Liver (tissue), 3 donors: ENCODE results near the gene PSME3IP1.

ENCODE experiments used
- GABPA ChIP-seq, 2 donors: IDR thresholded peaks in 1 of 2; conservative IDR thresholded peaks in 1 of 2; 2 replicates each; pipeline ENCODE4 v1.6.1; 2016; ENCODE audit warnings: antibody characterized with exemption in 2 of 2, mild to moderate bottlenecking in 1 of 2, moderate library complexity in 1 of 2
- JUND ChIP-seq, 2 donors: IDR thresholded peaks; 2 replicates each; pipeline ENCODE4 v1.6.1; 2016; ENCODE audit warnings: antibody characterized with exemption in 2 of 2
- NR2F2 ChIP-seq: IDR thresholded peaks from 2 replicates; pipeline ENCODE4 v1.6.1; 2016; ENCODE audit warnings: antibody characterized with exemption
- YY1 ChIP-seq: IDR thresholded peaks from 2 replicates; pipeline ENCODE4 v1.6.1; 2016; ENCODE audit warnings: antibody characterized with exemption, mild to moderate bottlenecking
- TF ChIP-seq, protein P1 (sequence below): IDR thresholded peaks from 2 replicates; pipeline ENCODE4 v1.6.1; 2016; ENCODE audit warnings: antibody characterized with exemption
- TF ChIP-seq, protein P2 (sequence below): fragments of 150-350 bp; IDR thresholded peaks from 2 replicates; pipeline ENCODE4 v1.5.1; 2017; ENCODE audit warnings: improper control_type of control experiment, low read depth, low read length; ENCODE audit not compliant: missing input control
- TF ChIP-seq, protein P3 (sequence below): IDR thresholded peaks from 2 replicates; pipeline ENCODE4 v1.6.1; 2016; ENCODE audit warnings: antibody characterized with exemption, mild to moderate bottlenecking
- TF ChIP-seq, protein P4 (sequence below): IDR thresholded peaks from 2 replicates; pipeline ENCODE4 v1.6.1; 2016; ENCODE audit warnings: antibody characterized with exemption
- donor health status: healthy.
- donor health status: healthy.

DNA sequence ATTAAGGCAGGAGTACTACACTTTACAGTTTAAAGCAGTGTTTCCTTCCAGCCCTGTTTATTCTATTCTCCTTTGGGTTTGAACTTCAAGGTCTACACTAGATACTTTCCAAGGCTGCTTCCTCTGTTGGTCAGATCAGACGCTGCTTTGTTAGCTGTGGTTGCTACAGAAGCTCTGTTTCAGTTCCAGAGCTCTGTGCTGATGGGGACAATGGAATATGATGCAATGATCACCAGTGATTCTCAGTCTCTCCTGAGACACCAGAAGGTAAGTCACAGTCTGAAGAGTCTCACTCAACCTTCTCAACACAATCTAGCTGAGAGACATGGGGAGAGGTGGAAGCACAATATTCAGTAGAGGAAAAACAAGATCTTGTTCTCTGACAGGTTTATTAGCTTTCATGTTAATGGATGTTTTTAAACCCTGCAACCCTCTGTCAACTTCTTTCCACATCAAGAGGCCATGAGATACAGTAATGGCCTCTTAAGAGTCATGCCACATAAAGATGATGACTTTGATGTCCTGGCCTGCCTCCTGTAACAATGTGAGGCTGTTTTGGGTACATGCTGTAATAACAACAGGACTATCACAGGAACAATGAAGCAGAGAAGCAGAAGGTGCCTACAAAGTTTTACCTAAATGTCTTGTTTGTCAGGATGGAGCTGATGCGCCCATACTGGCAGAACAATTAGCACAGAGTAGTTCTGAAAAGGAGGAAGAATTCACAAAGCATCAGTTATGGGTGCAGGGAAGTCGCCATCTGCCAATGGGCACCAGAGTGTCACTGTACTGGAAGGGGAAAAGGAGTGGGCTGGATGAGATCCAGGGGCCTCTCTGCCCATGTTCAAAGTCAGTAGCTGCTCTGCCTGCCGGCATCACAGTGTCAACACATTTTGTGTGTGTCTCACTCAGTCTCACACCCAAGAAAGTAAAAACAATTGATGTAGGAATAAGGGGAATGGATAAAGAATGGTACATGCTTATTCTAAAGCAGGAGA, 33.4 kb downstream of the PSME3IP1 start:
- TF ChIP-seq, protein P1, sequence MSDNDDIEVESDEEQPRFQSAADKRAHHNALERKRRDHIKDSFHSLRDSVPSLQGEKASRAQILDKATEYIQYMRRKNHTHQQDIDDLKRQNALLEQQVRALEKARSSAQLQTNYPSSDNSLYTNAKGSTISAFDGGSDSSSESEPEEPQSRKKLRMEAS = no peak
- TF ChIP-seq JUND (IDR thresholded peaks at IDR 0.05) = no peak
- TF ChIP-seq, protein P2, sequence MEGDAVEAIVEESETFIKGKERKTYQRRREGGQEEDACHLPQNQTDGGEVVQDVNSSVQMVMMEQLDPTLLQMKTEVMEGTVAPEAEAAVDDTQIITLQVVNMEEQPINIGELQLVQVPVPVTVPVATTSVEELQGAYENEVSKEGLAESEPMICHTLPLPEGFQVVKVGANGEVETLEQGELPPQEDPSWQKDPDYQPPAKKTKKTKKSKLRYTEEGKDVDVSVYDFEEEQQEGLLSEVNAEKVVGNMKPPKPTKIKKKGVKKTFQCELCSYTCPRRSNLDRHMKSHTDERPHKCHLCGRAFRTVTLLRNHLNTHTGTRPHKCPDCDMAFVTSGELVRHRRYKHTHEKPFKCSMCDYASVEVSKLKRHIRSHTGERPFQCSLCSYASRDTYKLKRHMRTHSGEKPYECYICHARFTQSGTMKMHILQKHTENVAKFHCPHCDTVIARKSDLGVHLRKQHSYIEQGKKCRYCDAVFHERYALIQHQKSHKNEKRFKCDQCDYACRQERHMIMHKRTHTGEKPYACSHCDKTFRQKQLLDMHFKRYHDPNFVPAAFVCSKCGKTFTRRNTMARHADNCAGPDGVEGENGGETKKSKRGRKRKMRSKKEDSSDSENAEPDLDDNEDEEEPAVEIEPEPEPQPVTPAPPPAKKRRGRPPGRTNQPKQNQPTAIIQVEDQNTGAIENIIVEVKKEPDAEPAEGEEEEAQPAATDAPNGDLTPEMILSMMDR = no peak
- TF ChIP-seq, protein P3, sequence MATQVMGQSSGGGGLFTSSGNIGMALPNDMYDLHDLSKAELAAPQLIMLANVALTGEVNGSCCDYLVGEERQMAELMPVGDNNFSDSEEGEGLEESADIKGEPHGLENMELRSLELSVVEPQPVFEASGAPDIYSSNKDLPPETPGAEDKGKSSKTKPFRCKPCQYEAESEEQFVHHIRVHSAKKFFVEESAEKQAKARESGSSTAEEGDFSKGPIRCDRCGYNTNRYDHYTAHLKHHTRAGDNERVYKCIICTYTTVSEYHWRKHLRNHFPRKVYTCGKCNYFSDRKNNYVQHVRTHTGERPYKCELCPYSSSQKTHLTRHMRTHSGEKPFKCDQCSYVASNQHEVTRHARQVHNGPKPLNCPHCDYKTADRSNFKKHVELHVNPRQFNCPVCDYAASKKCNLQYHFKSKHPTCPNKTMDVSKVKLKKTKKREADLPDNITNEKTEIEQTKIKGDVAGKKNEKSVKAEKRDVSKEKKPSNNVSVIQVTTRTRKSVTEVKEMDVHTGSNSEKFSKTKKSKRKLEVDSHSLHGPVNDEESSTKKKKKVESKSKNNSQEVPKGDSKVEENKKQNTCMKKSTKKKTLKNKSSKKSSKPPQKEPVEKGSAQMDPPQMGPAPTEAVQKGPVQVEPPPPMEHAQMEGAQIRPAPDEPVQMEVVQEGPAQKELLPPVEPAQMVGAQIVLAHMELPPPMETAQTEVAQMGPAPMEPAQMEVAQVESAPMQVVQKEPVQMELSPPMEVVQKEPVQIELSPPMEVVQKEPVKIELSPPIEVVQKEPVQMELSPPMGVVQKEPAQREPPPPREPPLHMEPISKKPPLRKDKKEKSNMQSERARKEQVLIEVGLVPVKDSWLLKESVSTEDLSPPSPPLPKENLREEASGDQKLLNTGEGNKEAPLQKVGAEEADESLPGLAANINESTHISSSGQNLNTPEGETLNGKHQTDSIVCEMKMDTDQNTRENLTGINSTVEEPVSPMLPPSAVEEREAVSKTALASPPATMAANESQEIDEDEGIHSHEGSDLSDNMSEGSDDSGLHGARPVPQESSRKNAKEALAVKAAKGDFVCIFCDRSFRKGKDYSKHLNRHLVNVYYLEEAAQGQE = no peak
- no peak for TF ChIP-seq GABPA (IDR thresholded peaks at IDR 0.05 in 1 of 2, conservative IDR thresholded peaks at IDR 0.05 in 1 of 2)
- TF ChIP-seq, protein P4, sequence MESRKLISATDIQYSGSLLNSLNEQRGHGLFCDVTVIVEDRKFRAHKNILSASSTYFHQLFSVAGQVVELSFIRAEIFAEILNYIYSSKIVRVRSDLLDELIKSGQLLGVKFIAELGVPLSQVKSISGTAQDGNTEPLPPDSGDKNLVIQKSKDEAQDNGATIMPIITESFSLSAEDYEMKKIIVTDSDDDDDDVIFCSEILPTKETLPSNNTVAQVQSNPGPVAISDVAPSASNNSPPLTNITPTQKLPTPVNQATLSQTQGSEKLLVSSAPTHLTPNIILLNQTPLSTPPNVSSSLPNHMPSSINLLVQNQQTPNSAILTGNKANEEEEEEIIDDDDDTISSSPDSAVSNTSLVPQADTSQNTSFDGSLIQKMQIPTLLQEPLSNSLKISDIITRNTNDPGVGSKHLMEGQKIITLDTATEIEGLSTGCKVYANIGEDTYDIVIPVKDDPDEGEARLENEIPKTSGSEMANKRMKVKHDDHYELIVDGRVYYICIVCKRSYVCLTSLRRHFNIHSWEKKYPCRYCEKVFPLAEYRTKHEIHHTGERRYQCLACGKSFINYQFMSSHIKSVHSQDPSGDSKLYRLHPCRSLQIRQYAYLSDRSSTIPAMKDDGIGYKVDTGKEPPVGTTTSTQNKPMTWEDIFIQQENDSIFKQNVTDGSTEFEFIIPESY = no peak
- no peak for TF ChIP-seq YY1
- no peak for TF ChIP-seq NR2F2
